Esophagus squamous epithelium (tissue), 4 donors: ENCODE measurements around the gene HLA-DQA2.

Experiments
- POLR2A ChIP-seq, 4 donors: fragments of 450-650 bp; IDR thresholded peaks; one replicate each; pipeline ENCODE4 v1.6.1; 2017; ENCODE audit warnings: antibody characterized with exemption in 4 of 4, mild to moderate bottlenecking in 4 of 4, moderate library complexity in 3 of 4
- TF ChIP-seq, protein P1 (sequence below), 6 experiments: fragments of 450-650 bp in 4 of 6; fragments of 200-600 bp in 2 of 6; sonication (generic) in 2 of 6; IDR thresholded peaks; one replicate each; pipeline ENCODE4 v1.5.1; 2016 to 2019; ENCODE audit warnings: antibody characterized with exemption in 6 of 6, mild to moderate bottlenecking in 4 of 6, moderate library complexity in 4 of 6

GRCh38 chr6:32790306-32790705, 49.1 kb downstream of the HLA-DQA2 start:
- no peak for TF ChIP-seq POLR2A (IDR thresholded peaks at IDR 0.05)
- TF ChIP-seq, protein P1, sequence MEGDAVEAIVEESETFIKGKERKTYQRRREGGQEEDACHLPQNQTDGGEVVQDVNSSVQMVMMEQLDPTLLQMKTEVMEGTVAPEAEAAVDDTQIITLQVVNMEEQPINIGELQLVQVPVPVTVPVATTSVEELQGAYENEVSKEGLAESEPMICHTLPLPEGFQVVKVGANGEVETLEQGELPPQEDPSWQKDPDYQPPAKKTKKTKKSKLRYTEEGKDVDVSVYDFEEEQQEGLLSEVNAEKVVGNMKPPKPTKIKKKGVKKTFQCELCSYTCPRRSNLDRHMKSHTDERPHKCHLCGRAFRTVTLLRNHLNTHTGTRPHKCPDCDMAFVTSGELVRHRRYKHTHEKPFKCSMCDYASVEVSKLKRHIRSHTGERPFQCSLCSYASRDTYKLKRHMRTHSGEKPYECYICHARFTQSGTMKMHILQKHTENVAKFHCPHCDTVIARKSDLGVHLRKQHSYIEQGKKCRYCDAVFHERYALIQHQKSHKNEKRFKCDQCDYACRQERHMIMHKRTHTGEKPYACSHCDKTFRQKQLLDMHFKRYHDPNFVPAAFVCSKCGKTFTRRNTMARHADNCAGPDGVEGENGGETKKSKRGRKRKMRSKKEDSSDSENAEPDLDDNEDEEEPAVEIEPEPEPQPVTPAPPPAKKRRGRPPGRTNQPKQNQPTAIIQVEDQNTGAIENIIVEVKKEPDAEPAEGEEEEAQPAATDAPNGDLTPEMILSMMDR (IDR thresholded peaks at IDR 0.05) = no peak
